SK-N-SH treated with all-trans-retinoic acid at 6 μM for 48 hours (cell line): ENCODE results near the gene RAB18.

Experiments
- ATAC-seq: fragments of 200-7000 bp; cut with Tn5 transposase; 3 replicates; pipeline ENCODE4 v1.9.1; 2020; ENCODE audit warnings: mild to moderate bottlenecking, moderate library complexity
- ARNTL ChIP-seq: fragments of 450-650 bp; formaldehyde crosslinking; IDR thresholded peaks from 2 replicates; pipeline ENCODE4 v1.5.0; 2020; ENCODE audit warnings: low read depth, mild to moderate bottlenecking, moderate library complexity, borderline replicate concordance
- BACH2 ChIP-seq: fragments of 250-450 bp; sonication (Bioruptor Pico); IDR thresholded peaks from 2 replicates; pipeline ENCODE4 v1.9.0; 2021; ENCODE audit warnings: mild to moderate bottlenecking, borderline replicate concordance
- CSDC2 ChIP-seq: fragments of 250-450 bp; sonication (Bioruptor Pico); IDR thresholded peaks from 2 replicates; pipeline ENCODE4 v1.5.0; 2020; ENCODE audit warnings: mild to moderate bottlenecking, moderate library complexity
- ESRRG ChIP-seq: fragments of 250-450 bp; sonication (Bioruptor Pico); IDR thresholded peaks from 2 replicates; pipeline ENCODE4 v1.6.1; 2021; ENCODE audit warnings: mild to moderate bottlenecking
- ISL1 ChIP-seq: fragments of 250-450 bp; sonication (Bioruptor Pico); IDR thresholded peaks from 2 replicates; pipeline ENCODE4 v2.1.2; 2022; ENCODE audit warnings: mild to moderate bottlenecking, moderate library complexity
- OSR1 ChIP-seq: fragments of 250-450 bp; sonication (Bioruptor Pico); IDR thresholded peaks from 2 replicates; pipeline ENCODE4 v1.8.0; 2022; ENCODE audit warnings: moderate library complexity, mild to moderate bottlenecking, inconsistent platforms
- PPARA ChIP-seq: fragments of 250-450 bp; sonication (Bioruptor Pico); IDR thresholded peaks from 2 replicates; pipeline ENCODE4 v1.5.0; 2020; ENCODE audit warnings: mild to moderate bottlenecking, borderline replicate concordance
- RARB ChIP-seq: fragments of 250-450 bp; sonication (Bioruptor Pico); IDR thresholded peaks from 2 replicates; pipeline ENCODE4 v1.8.0; 2021; ENCODE audit warnings: mild to moderate bottlenecking, moderate library complexity
- SNAI2 ChIP-seq: fragments of 250-450 bp; sonication (Bioruptor Pico); IDR thresholded peaks from 2 replicates; pipeline ENCODE4 v1.5.0; 2020; ENCODE audit warnings: mild to moderate bottlenecking, moderate library complexity
- TCF4 ChIP-seq: fragments of 250-450 bp; sonication (Bioruptor Pico); IDR thresholded peaks from 2 replicates; pipeline ENCODE4 v1.8.0; 2021; ENCODE audit warnings: mild to moderate bottlenecking, moderate library complexity, borderline replicate concordance
- TOX ChIP-seq: fragments of 250-450 bp; sonication (Bioruptor Pico); IDR thresholded peaks from 2 replicates; pipeline ENCODE4 v1.8.0; 2021; ENCODE audit warnings: mild to moderate bottlenecking, moderate library complexity, borderline replicate concordance
- ZC3H10 ChIP-seq: fragments of 250-450 bp; sonication (Bioruptor Pico); IDR thresholded peaks from 2 replicates; pipeline ENCODE4 v1.5.1; 2021; ENCODE audit warnings: mild to moderate bottlenecking, moderate library complexity
- ZFP3 ChIP-seq: fragments of 250-450 bp; sonication (Bioruptor Pico); IDR thresholded peaks from 2 replicates; pipeline ENCODE4 v1.5.0; 2020; ENCODE audit warnings: mild to moderate bottlenecking, moderate library complexity
- ZFP30 ChIP-seq: fragments of 450-650 bp; formaldehyde crosslinking; IDR thresholded peaks from 2 replicates; pipeline ENCODE4 v1.5.0; 2022; ENCODE audit warnings: mild to moderate bottlenecking, moderate library complexity
- ZNF565 ChIP-seq: fragments of 450-650 bp; formaldehyde crosslinking; conservative IDR thresholded peaks from 2 replicates; pipeline ENCODE4 v1.5.0; 2020; ENCODE audit warnings: low read depth, mild to moderate bottlenecking, moderate library complexity
- ZNF70 ChIP-seq: fragments of 450-650 bp; formaldehyde crosslinking; IDR thresholded peaks from 2 replicates; pipeline ENCODE4 v1.5.0; 2020; ENCODE audit warnings: mild to moderate bottlenecking, moderate library complexity
- ZNF8 ChIP-seq: fragments of 450-650 bp; formaldehyde crosslinking; IDR thresholded peaks from 2 replicates; pipeline ENCODE4 v1.5.0; 2020; ENCODE audit warnings: mild to moderate bottlenecking, moderate library complexity
- TF ChIP-seq, protein P1 (sequence below): fragments of 250-450 bp; sonication (Bioruptor Pico); IDR thresholded peaks from 2 replicates; pipeline ENCODE4 v1.5.1; 2020; ENCODE audit warnings: low read depth, mild to moderate bottlenecking, moderate library complexity
- TF ChIP-seq, protein P2 (sequence below): fragments of 250-450 bp; sonication (Bioruptor Pico); IDR thresholded peaks from 2 replicates; pipeline ENCODE4 v1.8.0; 2020; ENCODE audit warnings: mild to moderate bottlenecking, moderate library complexity, borderline replicate concordance
- TF ChIP-seq, protein P3 (sequence below): fragments of 250-450 bp; sonication (Bioruptor Pico); IDR thresholded peaks from 2 replicates; pipeline ENCODE4 v1.5.0; 2020; ENCODE audit warnings: mild to moderate bottlenecking, moderate library complexity
- TF ChIP-seq, protein P4 (sequence below): fragments of 250-450 bp; sonication (Bioruptor Pico); IDR thresholded peaks from 2 replicates; pipeline ENCODE4 v1.5.1; 2021; ENCODE audit warnings: mild to moderate bottlenecking, moderate library complexity

The RAB18 gene

DNA sequence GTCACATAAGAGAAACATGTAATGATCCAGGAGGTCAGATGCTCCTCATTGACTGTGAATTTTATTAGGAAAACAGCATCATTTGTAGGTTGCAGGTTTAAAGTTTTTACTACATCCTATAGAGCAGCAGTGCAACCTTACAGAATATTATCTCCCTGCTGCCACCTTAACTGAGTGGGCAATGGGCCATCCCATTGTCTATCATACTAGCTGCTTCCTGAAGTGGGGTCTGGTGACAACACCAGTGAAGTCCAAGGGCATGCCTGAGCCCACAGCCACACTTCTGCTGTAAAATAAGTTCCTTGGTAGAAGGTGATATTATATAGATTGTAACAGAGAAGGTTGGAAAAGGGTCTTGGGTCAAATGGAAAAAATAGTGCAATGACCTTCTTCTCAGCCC lies 4.0 kb upstream of the RAB18 start (continued):
- TF ChIP-seq, protein P1, sequence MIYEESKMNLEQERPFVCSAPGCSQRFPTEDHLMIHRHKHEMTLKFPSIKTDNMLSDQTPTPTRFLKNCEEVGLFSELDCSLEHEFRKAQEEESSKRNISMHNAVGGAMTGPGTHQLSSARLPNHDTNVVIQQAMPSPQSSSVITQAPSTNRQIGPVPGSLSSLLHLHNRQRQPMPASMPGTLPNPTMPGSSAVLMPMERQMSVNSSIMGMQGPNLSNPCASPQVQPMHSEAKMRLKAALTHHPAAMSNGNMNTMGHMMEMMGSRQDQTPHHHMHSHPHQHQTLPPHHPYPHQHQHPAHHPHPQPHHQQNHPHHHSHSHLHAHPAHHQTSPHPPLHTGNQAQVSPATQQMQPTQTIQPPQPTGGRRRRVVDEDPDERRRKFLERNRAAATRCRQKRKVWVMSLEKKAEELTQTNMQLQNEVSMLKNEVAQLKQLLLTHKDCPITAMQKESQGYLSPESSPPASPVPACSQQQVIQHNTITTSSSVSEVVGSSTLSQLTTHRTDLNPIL (CRISPR knock-in tag), result no peak

DNA sequence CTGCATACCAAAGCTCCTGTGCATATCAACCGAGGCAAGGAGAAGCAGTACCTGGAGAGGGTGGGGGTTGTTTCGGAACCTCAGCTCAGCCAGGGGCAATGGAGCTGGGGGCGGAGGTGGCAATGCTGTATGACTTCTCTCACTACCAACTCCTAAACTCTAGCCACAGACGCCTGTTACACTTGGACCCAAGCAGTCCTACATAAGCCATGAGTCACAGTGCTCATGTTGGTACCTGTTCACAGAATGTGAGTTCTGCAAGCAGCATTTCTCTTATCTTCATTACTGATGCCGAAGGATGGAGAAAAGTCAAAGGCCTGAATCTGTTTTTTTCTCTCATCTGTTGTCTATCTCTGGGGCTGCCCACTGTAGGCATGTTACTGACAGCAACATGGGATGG lies 3.2 kb upstream of the RAB18 start:
- TF ChIP-seq ZNF565 (CRISPR knock-in tag) (no peak), ZNF8 (CRISPR knock-in tag) (no peak), ARNTL (no peak), CSDC2 (CRISPR knock-in tag) (no peak), BACH2 (no peak), ZC3H10 (CRISPR knock-in tag) (no peak), SNAI2 (CRISPR knock-in tag) (no peak), ZFP30 (no peak), ESRRG (CRISPR knock-in tag) (no peak), RARB (CRISPR knock-in tag) (no peak)
- TF ChIP-seq, protein P2, sequence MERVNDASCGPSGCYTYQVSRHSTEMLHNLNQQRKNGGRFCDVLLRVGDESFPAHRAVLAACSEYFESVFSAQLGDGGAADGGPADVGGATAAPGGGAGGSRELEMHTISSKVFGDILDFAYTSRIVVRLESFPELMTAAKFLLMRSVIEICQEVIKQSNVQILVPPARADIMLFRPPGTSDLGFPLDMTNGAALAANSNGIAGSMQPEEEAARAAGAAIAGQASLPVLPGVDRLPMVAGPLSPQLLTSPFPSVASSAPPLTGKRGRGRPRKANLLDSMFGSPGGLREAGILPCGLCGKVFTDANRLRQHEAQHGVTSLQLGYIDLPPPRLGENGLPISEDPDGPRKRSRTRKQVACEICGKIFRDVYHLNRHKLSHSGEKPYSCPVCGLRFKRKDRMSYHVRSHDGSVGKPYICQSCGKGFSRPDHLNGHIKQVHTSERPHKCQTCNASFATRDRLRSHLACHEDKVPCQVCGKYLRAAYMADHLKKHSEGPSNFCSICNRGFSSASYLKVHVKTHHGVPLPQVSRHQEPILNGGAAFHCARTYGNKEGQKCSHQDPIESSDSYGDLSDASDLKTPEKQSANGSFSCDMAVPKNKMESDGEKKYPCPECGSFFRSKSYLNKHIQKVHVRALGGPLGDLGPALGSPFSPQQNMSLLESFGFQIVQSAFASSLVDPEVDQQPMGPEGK, result no peak
- TF ChIP-seq, protein P3, sequence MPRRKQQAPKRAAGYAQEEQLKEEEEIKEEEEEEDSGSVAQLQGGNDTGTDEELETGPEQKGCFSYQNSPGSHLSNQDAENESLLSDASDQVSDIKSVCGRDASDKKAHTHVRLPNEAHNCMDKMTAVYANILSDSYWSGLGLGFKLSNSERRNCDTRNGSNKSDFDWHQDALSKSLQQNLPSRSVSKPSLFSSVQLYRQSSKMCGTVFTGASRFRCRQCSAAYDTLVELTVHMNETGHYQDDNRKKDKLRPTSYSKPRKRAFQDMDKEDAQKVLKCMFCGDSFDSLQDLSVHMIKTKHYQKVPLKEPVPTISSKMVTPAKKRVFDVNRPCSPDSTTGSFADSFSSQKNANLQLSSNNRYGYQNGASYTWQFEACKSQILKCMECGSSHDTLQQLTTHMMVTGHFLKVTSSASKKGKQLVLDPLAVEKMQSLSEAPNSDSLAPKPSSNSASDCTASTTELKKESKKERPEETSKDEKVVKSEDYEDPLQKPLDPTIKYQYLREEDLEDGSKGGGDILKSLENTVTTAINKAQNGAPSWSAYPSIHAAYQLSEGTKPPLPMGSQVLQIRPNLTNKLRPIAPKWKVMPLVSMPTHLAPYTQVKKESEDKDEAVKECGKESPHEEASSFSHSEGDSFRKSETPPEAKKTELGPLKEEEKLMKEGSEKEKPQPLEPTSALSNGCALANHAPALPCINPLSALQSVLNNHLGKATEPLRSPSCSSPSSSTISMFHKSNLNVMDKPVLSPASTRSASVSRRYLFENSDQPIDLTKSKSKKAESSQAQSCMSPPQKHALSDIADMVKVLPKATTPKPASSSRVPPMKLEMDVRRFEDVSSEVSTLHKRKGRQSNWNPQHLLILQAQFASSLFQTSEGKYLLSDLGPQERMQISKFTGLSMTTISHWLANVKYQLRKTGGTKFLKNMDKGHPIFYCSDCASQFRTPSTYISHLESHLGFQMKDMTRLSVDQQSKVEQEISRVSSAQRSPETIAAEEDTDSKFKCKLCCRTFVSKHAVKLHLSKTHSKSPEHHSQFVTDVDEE (CRISPR knock-in tag), result no peak
- TF ChIP-seq, protein P4, sequence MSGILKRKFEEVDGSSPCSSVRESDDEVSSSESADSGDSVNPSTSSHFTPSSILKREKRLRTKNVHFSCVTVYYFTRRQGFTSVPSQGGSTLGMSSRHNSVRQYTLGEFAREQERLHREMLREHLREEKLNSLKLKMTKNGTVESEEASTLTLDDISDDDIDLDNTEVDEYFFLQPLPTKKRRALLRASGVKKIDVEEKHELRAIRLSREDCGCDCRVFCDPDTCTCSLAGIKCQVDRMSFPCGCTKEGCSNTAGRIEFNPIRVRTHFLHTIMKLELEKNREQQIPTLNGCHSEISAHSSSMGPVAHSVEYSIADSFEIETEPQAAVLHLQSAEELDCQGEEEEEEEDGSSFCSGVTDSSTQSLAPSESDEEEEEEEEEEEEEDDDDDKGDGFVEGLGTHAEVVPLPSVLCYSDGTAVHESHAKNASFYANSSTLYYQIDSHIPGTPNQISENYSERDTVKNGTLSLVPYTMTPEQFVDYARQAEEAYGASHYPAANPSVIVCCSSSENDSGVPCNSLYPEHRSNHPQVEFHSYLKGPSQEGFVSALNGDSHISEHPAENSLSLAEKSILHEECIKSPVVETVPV, result no peak
- TF ChIP-seq, all 23 proteins: peak for 0
- no peak for ATAC-seq

DNA sequence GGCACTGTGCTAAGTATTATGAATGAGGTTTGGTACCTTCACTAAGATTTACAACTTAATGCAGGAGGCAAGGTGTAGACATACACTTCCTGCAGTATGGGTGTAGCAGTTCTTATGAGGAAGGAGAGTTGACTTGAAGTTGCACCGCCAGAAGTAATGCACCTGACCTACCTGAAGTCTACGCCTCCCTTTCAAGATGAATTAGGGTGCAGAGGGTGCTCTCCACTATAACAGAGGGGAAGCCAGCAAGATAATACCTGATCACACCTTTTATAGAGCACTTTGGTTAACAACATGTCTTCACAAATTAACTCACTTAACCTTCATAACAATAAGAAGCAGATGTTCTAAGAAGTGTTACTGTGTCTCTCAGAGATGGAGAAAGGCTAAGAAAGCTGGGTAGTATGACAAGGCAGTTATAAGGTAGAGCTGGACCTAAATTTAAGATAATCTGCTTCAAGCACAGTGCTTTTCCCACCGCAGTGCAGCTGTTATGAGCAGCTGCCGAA lies 552 bp upstream of the RAB18 start:
- TF ChIP-seq ZFP3 (CRISPR knock-in tag) (no peak), ZFP30 (no peak), ISL1 (no peak), TCF4 (no peak), ZC3H10 (CRISPR knock-in tag) (no peak), ARNTL (no peak), RARB (CRISPR knock-in tag) (no peak), PPARA (CRISPR knock-in tag) (no peak), OSR1 (CRISPR knock-in tag) (no peak), ESRRG (CRISPR knock-in tag) (no peak), ZNF70 (no peak), SNAI2 (CRISPR knock-in tag) (no peak), ZNF8 (CRISPR knock-in tag) (no peak), TOX (CRISPR knock-in tag) (no peak), ZNF565 (CRISPR knock-in tag) (no peak), BACH2 (no peak)
- TF ChIP-seq, protein P3 (CRISPR knock-in tag), result no peak
- TF ChIP-seq, protein P2, result no peak
- no peak for ATAC-seq
